Prostate gland (tissue), 2 donors: Measurements from ENCODE around the gene LARP7.

Source experiments
- POLR2A ChIP-seq: fragments of 450-650 bp; IDR thresholded peaks from one replicate; pipeline ENCODE4 v1.6.1; 2016; ENCODE audit warnings: antibody characterized with exemption, mild to moderate bottlenecking
- POLR2AphosphoS5 ChIP-seq: sonication (generic); formaldehyde crosslinking; IDR thresholded peaks from one replicate; pipeline ENCODE4 v1.6.1; 2017; ENCODE audit warnings: antibody characterized with exemption
- TF ChIP-seq, protein P1 (sequence below), 4 experiments: fragments of 200-600 bp in 2 of 4; fragments of 450-650 bp in 2 of 4; sonication (generic) in 2 of 4; IDR thresholded peaks; 1 replicate in 3 of 4; 2 replicates in 1 of 4; pipeline ENCODE4 v1.5.1; 2016 to 2019; ENCODE audit warnings: antibody characterized with exemption in 4 of 4, mild to moderate bottlenecking in 2 of 4, moderate library complexity in 2 of 4

DNA sequence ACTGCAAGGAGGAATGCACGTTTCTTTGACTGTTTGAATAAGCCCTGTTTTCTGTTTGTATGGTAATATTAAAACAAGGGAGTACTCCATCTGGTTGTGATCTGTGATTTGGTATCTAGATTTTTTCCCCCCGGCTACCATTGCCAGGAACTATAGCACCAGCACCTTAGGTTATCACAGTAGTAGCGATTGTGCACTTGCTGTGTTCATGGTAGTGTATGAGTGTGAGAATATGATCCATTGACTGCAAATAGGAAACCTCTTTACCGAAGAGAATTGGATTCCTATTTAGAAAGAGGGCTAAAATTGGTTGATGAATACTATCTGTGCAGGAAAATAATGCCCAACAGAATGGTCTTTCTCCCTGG is 69.9 kb downstream of the LARP7 start:
- TF ChIP-seq, protein P1, sequence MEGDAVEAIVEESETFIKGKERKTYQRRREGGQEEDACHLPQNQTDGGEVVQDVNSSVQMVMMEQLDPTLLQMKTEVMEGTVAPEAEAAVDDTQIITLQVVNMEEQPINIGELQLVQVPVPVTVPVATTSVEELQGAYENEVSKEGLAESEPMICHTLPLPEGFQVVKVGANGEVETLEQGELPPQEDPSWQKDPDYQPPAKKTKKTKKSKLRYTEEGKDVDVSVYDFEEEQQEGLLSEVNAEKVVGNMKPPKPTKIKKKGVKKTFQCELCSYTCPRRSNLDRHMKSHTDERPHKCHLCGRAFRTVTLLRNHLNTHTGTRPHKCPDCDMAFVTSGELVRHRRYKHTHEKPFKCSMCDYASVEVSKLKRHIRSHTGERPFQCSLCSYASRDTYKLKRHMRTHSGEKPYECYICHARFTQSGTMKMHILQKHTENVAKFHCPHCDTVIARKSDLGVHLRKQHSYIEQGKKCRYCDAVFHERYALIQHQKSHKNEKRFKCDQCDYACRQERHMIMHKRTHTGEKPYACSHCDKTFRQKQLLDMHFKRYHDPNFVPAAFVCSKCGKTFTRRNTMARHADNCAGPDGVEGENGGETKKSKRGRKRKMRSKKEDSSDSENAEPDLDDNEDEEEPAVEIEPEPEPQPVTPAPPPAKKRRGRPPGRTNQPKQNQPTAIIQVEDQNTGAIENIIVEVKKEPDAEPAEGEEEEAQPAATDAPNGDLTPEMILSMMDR (IDR thresholded peaks at IDR 0.05): no peak
- TF ChIP-seq POLR2AphosphoS5 (no peak), POLR2A (no peak)
